Small intestine (tissue), 7 donors: ENCODE results near the gene KRT33B. TPM values are rescaled to one million over a fixed set of nuclear protein-coding genes. Genes with fewer than 3 reads are reported as not detected.

Experiments used
- DNase-seq, 2 donors: peaks; one replicate each; pipeline versions ENCODE4 v3.0.0 to v3.0.0-alpha.2; 2013
- FAIRE-seq: peaks from 2 replicates; lab custom pipeline; 2012; peaks lifted over from hg19 to GRCh38; lab: Jason Lieb, UNC
- H3K27ac ChIP-seq, 3 donors: one replicate each; pipeline ENCODE4 v1.5.1; 2013; ENCODE audit warnings: low read length in 2 of 3, mild to moderate bottlenecking in 2 of 3, control low read depth in 1 of 3, inconsistent platforms in 1 of 3, low read depth in 1 of 3, moderate library complexity in 1 of 3
- H3K27me3 ChIP-seq, 3 donors: one replicate each; pipeline ENCODE4 v1.6.1; 2013; ENCODE audit warnings: low read length in 3 of 3, inconsistent platforms in 1 of 3; ENCODE audit not compliant: control insufficient read depth in 3 of 3, insufficient read depth in 3 of 3
- H3K36me3 ChIP-seq, 3 donors: one replicate each; pipeline ENCODE4 v1.6.1; 2013; ENCODE audit warnings: low read length in 3 of 3, inconsistent platforms in 1 of 3, low read depth in 1 of 3, mild to moderate bottlenecking in 1 of 3, moderate library complexity in 1 of 3; ENCODE audit not compliant: control insufficient read depth in 3 of 3, insufficient read depth in 2 of 3
- H3K4me1 ChIP-seq, 3 donors: one replicate each; pipeline ENCODE4 v1.6.1; 2013; ENCODE audit warnings: low read length in 2 of 3, inconsistent platforms in 1 of 3, low read depth in 1 of 3, mild to moderate bottlenecking in 1 of 3, moderate library complexity in 1 of 3; ENCODE audit not compliant: control insufficient read depth in 3 of 3, insufficient read depth in 2 of 3
- H3K4me3 ChIP-seq, 3 donors: one replicate each; pipeline ENCODE4 v1.5.1; 2013; ENCODE audit warnings: low read length in 3 of 3, control low read depth in 1 of 3, inconsistent platforms in 1 of 3, low read depth in 1 of 3, mild to moderate bottlenecking in 1 of 3, moderate library complexity in 1 of 3
- H3K9me3 ChIP-seq, 2 donors: one replicate each; pipeline ENCODE4 v1.6.1; 2013; ENCODE audit warnings: low read depth in 1 of 2, low read length in 1 of 2; ENCODE audit not compliant: control insufficient read depth in 2 of 2, insufficient read depth in 1 of 2
- WGBS, 3 donors: extraction: QIAGEN DNeasy Blood & Tissue Kit; methylation state at CpG; one replicate each; pipeline ENCODE4 v1.1.7; 2013; 5-methylcytosine and 5-hydroxymethylcytosine counted together
- polyA plus RNA-seq, 4 donors: library from polyadenylated mRNA; stranded (reverse) in 3 of 4; unstranded in 1 of 4; fragments of 200-250 nt in 3 of 4; fragments of 120-200 nt in 1 of 4; gene quantifications; one replicate each; pipeline versions ENCODE4 v1.2.1 to v1.2.3, GENCODE V29; 2013
- donor health status: healthy with polysubstance abuse.
- donor health status: control.
- donor health status: control.
- donor health status: Bipolar disorder and iron deficiency.
- donor health status: healthy.

Gene KRT33B
- polyA plus RNA-seq, 4 donors, result not detected

DNA sequence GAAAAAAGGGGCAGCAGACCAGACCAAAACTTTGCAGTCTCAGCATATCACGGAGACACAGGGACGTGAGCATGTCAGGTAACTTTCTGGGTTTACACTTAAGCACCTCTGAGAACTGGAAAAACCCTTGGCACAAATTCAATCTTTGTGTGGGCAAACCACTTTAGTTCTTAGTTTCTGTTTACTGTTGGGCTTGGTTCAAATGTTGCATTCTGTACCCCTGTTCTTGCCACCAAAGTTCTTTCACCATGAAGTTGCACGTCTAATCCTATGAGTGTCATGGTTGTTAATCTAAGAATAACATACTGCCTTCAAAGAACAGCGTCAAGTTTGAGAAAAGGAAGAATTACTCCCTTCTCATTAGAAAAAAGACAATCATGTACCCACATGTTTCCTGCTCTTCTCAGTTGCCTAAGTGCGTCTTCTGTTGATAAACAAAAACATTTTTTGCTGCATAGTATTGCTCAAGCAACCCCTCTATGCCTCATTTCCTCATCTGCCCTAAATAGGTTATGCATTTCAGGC, 30.6 kb downstream of the KRT33B start:
- Histone ChIP-seq H3K27ac (no peak overlapping the region), H3K27me3 (peaks cover 0 to 2% (median 0%) of the 10 kb centered on the region in 3 donors), H3K4me1 (no peaks in the 10 kb centered on the region), H3K36me3 (no peaks in the 10 kb centered on the region), H3K4me3 (no peak overlapping the region), H3K9me3 (peaks cover 0 to 7% of the 10 kb centered on the region in 2 donors)
- FAIRE-seq, result no peak
- WGBS, 3 donors, result 45 to 57% (median 45%) methylated on average over 5 of the region's 5 CpGs
- no peak for DNase-seq

GRCh38 chr17:41335747-41336146, 33.9 kb downstream of the KRT33B start:
- Histone ChIP-seq H3K4me1 (no peaks in the 10 kb centered on the region), H3K36me3 (no peaks in the 10 kb centered on the region), H3K9me3 (no peaks in the 10 kb centered on the region), H3K4me3 (no peak overlapping the region), H3K27me3 (peaks cover 0 to 2% (median 0%) of the 10 kb centered on the region in 3 donors), H3K27ac (no peak overlapping the region)
- DNase-seq (no peak), FAIRE-seq (no peak)
- 89 to 100% (median 92%) methylated on average over 1 of the region's 1 CpG for WGBS, 3 donors

GRCh38 chr17:41334385-41335305, 35.0 kb downstream of the KRT33B start:
- Histone ChIP-seq H3K9me3 (no peaks in the 10 kb centered on the region), H3K27me3 (peaks cover 0 to 2% (median 0%) of the 10 kb centered on the region in 3 donors), H3K4me3 (no peak overlapping the region), H3K27ac (no peak overlapping the region), H3K36me3 (no peaks in the 10 kb centered on the region), H3K4me1 (no peaks in the 10 kb centered on the region)
- FAIRE-seq, result no peak
- WGBS, 3 donors, result 72 to 76% (median 72%) methylated on average over 6 of the region's 6 CpGs
- DNase-seq, result no peak

GRCh38 chr17:41333836-41334235, 35.8 kb downstream of the KRT33B start:
- H3K4me1 ChIP-seq, result no peaks in the 10 kb centered on the region
- DNase-seq (no peak), FAIRE-seq (no peak)
- no peaks in the 10 kb centered on the region for H3K36me3 ChIP-seq
- H3K27ac ChIP-seq, result no peak overlapping the region
- H3K27me3 ChIP-seq, result peaks cover 0 to 2% (median 0%) of the 10 kb centered on the region in 3 donors
- no peaks in the 10 kb centered on the region for H3K9me3 ChIP-seq
- 89 to 95% (median 91%) methylated on average over 3 of the region's 3 CpGs for WGBS, 3 donors
- no peak overlapping the region for H3K4me3 ChIP-seq

- no peak for DNase-seq
- 95 to 97% (median 96%) methylated on average over 5 of the region's 5 CpGs for WGBS, 3 donors
- H3K4me3 ChIP-seq, result no peak overlapping the region
Observed at GRCh38 chr17:41333098-41333497, 36.5 kb downstream of the KRT33B start.

DNA sequence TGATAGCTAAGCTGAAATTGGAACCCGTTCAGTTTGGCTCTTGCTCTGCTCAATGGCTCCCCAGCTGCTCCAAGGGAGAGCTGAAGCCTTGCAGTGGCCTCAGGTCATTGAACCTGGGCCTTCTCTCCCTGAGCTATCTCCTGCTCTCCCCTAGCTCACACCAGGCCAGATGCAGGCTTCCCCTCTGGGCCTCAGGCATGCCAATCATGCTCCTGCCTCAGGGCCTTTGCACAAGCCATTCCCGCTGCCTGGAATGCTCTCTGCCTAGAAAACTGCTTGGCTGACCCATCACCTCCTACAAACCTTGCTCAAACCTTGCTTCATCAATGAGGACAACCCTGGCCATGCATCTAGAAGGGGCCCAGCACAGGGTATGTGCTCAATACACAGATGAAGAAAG, 37.4 kb downstream of the KRT33B start:
- 62 to 82% (median 72%) methylated on average over 2 of the region's 2 CpGs for WGBS, 3 donors
- Histone ChIP-seq H3K27ac (no peak overlapping the region), H3K36me3 (no peaks in the 10 kb centered on the region), H3K9me3 (no peaks in the 10 kb centered on the region), H3K4me1 (no peaks in the 10 kb centered on the region), H3K4me3 (no peak overlapping the region), H3K27me3 (peaks cover 0 to 2% (median 0%) of the 10 kb centered on the region in 3 donors)
- FAIRE-seq (no peak), DNase-seq (no peak)

More at GRCh38 chr17:41333098-41333497, 36.5 kb downstream of the KRT33B start:
- H3K36me3 ChIP-seq, result no peaks in the 10 kb centered on the region
- no peaks in the 10 kb centered on the region for H3K4me1 ChIP-seq
- H3K27ac ChIP-seq, result no peak overlapping the region
- FAIRE-seq, result no peak
- H3K9me3 ChIP-seq, result no peaks in the 10 kb centered on the region
- H3K27me3 ChIP-seq, result peaks cover 0 to 2% (median 0%) of the 10 kb centered on the region in 3 donors

DNA sequence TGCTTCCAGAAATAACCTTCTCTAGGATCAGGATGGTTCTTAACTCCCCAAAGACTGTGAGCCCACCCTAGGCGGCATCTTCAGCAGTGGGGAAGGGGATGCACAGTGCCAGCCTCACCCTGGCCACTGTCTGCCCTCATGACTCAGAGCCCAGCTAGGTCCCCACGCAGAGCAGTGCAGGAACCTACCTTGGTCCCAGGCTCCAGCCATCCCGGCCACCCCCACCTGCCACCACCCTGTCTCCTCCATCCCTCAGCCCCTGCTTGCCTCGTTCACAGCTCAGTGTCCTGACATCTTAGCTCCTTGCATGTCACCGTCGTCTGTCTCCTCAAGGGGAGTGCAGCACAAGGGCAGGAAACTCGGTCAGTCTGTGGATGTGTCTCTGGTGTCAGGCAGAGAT, 38.0 kb downstream of the KRT33B start:
- DNase-seq, result no peak
- Histone ChIP-seq H3K4me1 (no peaks in the 10 kb centered on the region), H3K9me3 (no peaks in the 10 kb centered on the region), H3K27ac (no peak overlapping the region), H3K27me3 (peaks cover 0 to 2% (median 0%) of the 10 kb centered on the region in 3 donors), H3K4me3 (no peak overlapping the region), H3K36me3 (no peaks in the 10 kb centered on the region)
- 75 to 83% (median 76%) methylated on average over 7 of the region's 7 CpGs for WGBS, 3 donors
- no peak for FAIRE-seq

GRCh38 chr17:41329279-41329948, 40.2 kb downstream of the KRT33B start:
- no peak for FAIRE-seq
- H3K9me3 ChIP-seq, result no peaks in the 10 kb centered on the region
- H3K27me3 ChIP-seq, result no peaks in the 10 kb centered on the region
- H3K36me3 ChIP-seq, result no peaks in the 10 kb centered on the region
- H3K4me1 ChIP-seq, result no peaks in the 10 kb centered on the region
- H3K4me3 ChIP-seq, result no peak overlapping the region
- WGBS, 3 donors, result 52 to 58% (median 53%) methylated on average over 13 of the region's 13 CpGs
- H3K27ac ChIP-seq, result no peak overlapping the region
- peak; percentile 46 to 53 for DNase-seq
